IMR-90 (cell line): ENCODE measurements around the gene DHRSX. TPM values are rescaled to one million over a fixed set of nuclear protein-coding genes. Genes with fewer than 3 reads are reported as not detected.

Experiments
- ATAC-seq: fragments of 200-7000 bp; cut with Tn5 transposase; 2 replicates; pipeline ENCODE4 v1.9.1; 2020; ENCODE audit warnings: low read depth, mild to moderate bottlenecking, moderate library complexity
- BruUV-seq: library from RNA; stranded (reverse); fragments of 400-500 nt; replicated peaks from 2 replicates; lab custom pipeline; 2021; lab: Mats Ljungman, UMichigan
- CTCF ChIA-PET: fragments of 300-600 bp; formaldehyde crosslinking; extraction: SDS; loops from one replicate; lab custom pipeline; 2021; ENCODE audit warnings: antibody characterized with exemption; lab: Yijun Ruan, JAX
- POLR2A ChIA-PET: fragments of 300-600 bp; sonication (Branson Sonifier 250); formaldehyde crosslinking; loops from one replicate; lab custom pipeline; 2022; ENCODE audit warnings: antibody characterized with exemption; ENCODE audit not compliant: unreplicated experiment; lab: Charles Lee
- DNase-seq: peaks from one replicate; pipeline ENCODE4 v3.0.0; 2013
- H2AFZ ChIP-seq: replicated peaks from 2 replicates; pipeline ENCODE3; 2013; ENCODE audit warnings: low read length, mild to moderate bottlenecking; ENCODE audit not compliant: poor library complexity
- H2AK5ac ChIP-seq: 2 replicates; pipeline ENCODE4 v1.6.1; 2013; ENCODE audit warnings: low read depth, low read length, inconsistent platforms
- H2AK9ac ChIP-seq: replicated peaks from 2 replicates; pipeline ENCODE3; 2013; ENCODE audit warnings: mild to moderate bottlenecking, low read depth, low read length, moderate library complexity; ENCODE audit not compliant: poor library complexity
- H2BK120ac ChIP-seq: 2 replicates; pipeline ENCODE4 v1.6.1; 2013; ENCODE audit warnings: low read depth, low read length, inconsistent platforms
- H2BK15ac ChIP-seq: 3 replicates; pipeline ENCODE4 v1.6.1; 2013; ENCODE audit warnings: low read depth, low read length, inconsistent platforms
- H2BK20ac ChIP-seq: 2 replicates; pipeline ENCODE4 v1.6.1; 2013; ENCODE audit warnings: low read depth, mild to moderate bottlenecking, inconsistent platforms, low read length, moderate library complexity
- H2BK5ac ChIP-seq: 2 replicates; pipeline ENCODE4 v1.6.1; 2013; ENCODE audit warnings: mild to moderate bottlenecking, low read depth, low read length, inconsistent platforms; ENCODE audit not compliant: poor library complexity, severe bottlenecking
- H3K14ac ChIP-seq: replicated peaks from 2 replicates; pipeline ENCODE4 v1.6.1; 2013; ENCODE audit warnings: low read depth, low read length, inconsistent platforms
- H3K18ac ChIP-seq: 2 replicates; pipeline ENCODE4 v1.6.1; 2013; ENCODE audit warnings: low read depth, low read length, control low read depth
- H3K23ac ChIP-seq: 2 replicates; pipeline ENCODE4 v1.6.1; 2013; ENCODE audit warnings: low read depth, low read length, inconsistent platforms
- H3K27ac ChIP-seq: 2 replicates; pipeline ENCODE4 v1.5.1; 2013; ENCODE audit warnings: mild to moderate bottlenecking, control low read depth, low read length; ENCODE audit not compliant: insufficient read depth
- H3K27me3 ChIP-seq: 2 replicates; pipeline ENCODE4 v1.6.1; 2013; ENCODE audit warnings: low read length; ENCODE audit not compliant: control insufficient read depth, insufficient read depth
- H3K36me3 ChIP-seq: 2 replicates; pipeline ENCODE4 v1.6.1; 2013; ENCODE audit warnings: low read length, mixed read lengths; ENCODE audit not compliant: control insufficient read depth, insufficient read depth
- H3K4ac ChIP-seq: 2 replicates; pipeline ENCODE4 v1.6.1; 2013; ENCODE audit warnings: low read depth, low read length, inconsistent platforms
- H3K4me1 ChIP-seq: 2 replicates; pipeline ENCODE4 v1.6.1; 2013; ENCODE audit warnings: low read length, mixed read lengths; ENCODE audit not compliant: control insufficient read depth, insufficient read depth
- H3K4me2 ChIP-seq: 2 replicates; pipeline ENCODE4 v1.6.1; 2013; ENCODE audit warnings: low read depth, mild to moderate bottlenecking, control low read depth, low read length, moderate library complexity
- H3K4me3 ChIP-seq: 2 replicates; pipeline ENCODE4 v1.5.1; 2013; ENCODE audit warnings: low read depth, mild to moderate bottlenecking, control low read depth, low read length, moderate library complexity; ENCODE audit not compliant: insufficient read depth
- H3K56ac ChIP-seq: 2 replicates; pipeline ENCODE4 v1.6.1; 2013; ENCODE audit warnings: low read length, inconsistent platforms; ENCODE audit not compliant: insufficient read depth; ENCODE audit errors: extremely low read depth
- H3K79me1 ChIP-seq, 2 experiments: 2 replicates each; pipeline ENCODE4 v1.6.1; 2013; ENCODE audit warnings: low read length in 2 of 2, inconsistent platforms in 1 of 2, low read depth in 1 of 2
- H3K9ac ChIP-seq: 2 replicates; pipeline ENCODE4 v1.6.1; 2013; ENCODE audit warnings: low read depth, low read length, control low read depth
- H3K9me1 ChIP-seq: 2 replicates; pipeline ENCODE4 v1.6.1; 2013; ENCODE audit warnings: low read length, inconsistent platforms; ENCODE audit not compliant: insufficient read depth
- H3K9me3 ChIP-seq: 2 replicates; pipeline ENCODE4 v1.6.1; 2013; ENCODE audit warnings: low read length; ENCODE audit not compliant: control insufficient read depth, insufficient read depth
- H4K20me1 ChIP-seq: 2 replicates; pipeline ENCODE4 v1.6.1; 2013; ENCODE audit warnings: low read length, inconsistent platforms; ENCODE audit not compliant: insufficient read depth
- H4K5ac ChIP-seq: 2 replicates; pipeline ENCODE4 v1.6.1; 2013; ENCODE audit warnings: mild to moderate bottlenecking, low read depth, low read length, control low read depth
- H4K8ac ChIP-seq, 2 experiments: 2 replicates each; pipeline ENCODE4 v1.6.1; 2013; ENCODE audit warnings: low read depth in 2 of 2, low read length in 2 of 2, control low read depth in 1 of 2, inconsistent platforms in 1 of 2
- H4K91ac ChIP-seq: 2 replicates; pipeline ENCODE4 v1.6.1; 2013; ENCODE audit warnings: low read depth, low read length, inconsistent platforms; ENCODE audit not compliant: insufficient read depth
- BHLHE40 ChIP-seq: fragments of 150-350 bp; IDR thresholded peaks from 2 replicates; pipeline ENCODE4 v1.6.1; 2016; ENCODE audit warnings: mild to moderate bottlenecking, low read depth, low read length
- CEBPB ChIP-seq: IDR thresholded peaks from 2 replicates; pipeline ENCODE4 v1.6.1; 2012; ENCODE audit warnings: low read depth, low read length, improper control_type of control experiment
- CHD1 ChIP-seq: IDR thresholded peaks from 2 replicates; pipeline ENCODE4 v1.6.1; 2012; ENCODE audit warnings: low read depth, low read length, improper control_type of control experiment
- FOS ChIP-seq: fragments of 150-350 bp; IDR thresholded peaks from 2 replicates; pipeline ENCODE4 v1.6.1; 2016; ENCODE audit warnings: low read depth, low read length
- MAFK ChIP-seq: IDR thresholded peaks from 2 replicates; pipeline ENCODE4 v1.6.1; 2012; ENCODE audit warnings: low read depth, low read length, improper control_type of control experiment
- MAZ ChIP-seq: IDR thresholded peaks from 2 replicates; pipeline ENCODE4 v1.6.1; 2012; ENCODE audit warnings: low read depth, mild to moderate bottlenecking, low read length, improper control_type of control experiment, moderate library complexity, borderline replicate concordance
- MXI1 ChIP-seq: IDR thresholded peaks from 2 replicates; pipeline ENCODE4 v1.6.1; 2012; ENCODE audit warnings: low read depth, mild to moderate bottlenecking, low read length, moderate library complexity, borderline replicate concordance
- NFE2L2 ChIP-seq: fragments of 150-350 bp; IDR thresholded peaks from 2 replicates; pipeline ENCODE4 v1.6.1; 2016; ENCODE audit warnings: low read depth, mild to moderate bottlenecking, low read length
- POLR2A ChIP-seq: IDR thresholded peaks from 2 replicates; pipeline ENCODE4 v1.6.1; 2012; ENCODE audit warnings: mild to moderate bottlenecking, low read depth, low read length
- RAD21 ChIP-seq: IDR thresholded peaks from 2 replicates; pipeline ENCODE4 v1.6.1; 2012; ENCODE audit warnings: low read length, improper control_type of control experiment
- RCOR1 ChIP-seq: IDR thresholded peaks from 2 replicates; pipeline ENCODE4 v1.6.1; 2012; ENCODE audit warnings: mild to moderate bottlenecking, low read length, improper control_type of control experiment; ENCODE audit not compliant: insufficient replicate concordance
- RFX5 ChIP-seq: IDR thresholded peaks from 2 replicates; pipeline ENCODE4 v1.8.0; 2012; ENCODE audit warnings: low read depth, mild to moderate bottlenecking, low read length, moderate library complexity
- SMC3 ChIP-seq: fragments of 150-350 bp; IDR thresholded peaks from 2 replicates; pipeline ENCODE4 v1.6.1; 2016; ENCODE audit warnings: low read depth, mild to moderate bottlenecking, antibody characterized with exemption, low read length, moderate library complexity
- WGBS, 2 experiments: methylation state at CpG; one replicate each; pipeline versions ENCODE4 v1.1.5 to v1.1.7; 2013; ENCODE audit warnings: missing lambda C conversion rate in 2 of 2; ENCODE audit not compliant: insufficient read length in 1 of 2; ENCODE audit errors: extremely low coverage in 2 of 2; 5-methylcytosine and 5-hydroxymethylcytosine counted together
- dilution Hi-C: fragments of 300-500 bp; cut with HindIII; formaldehyde crosslinking; loops from one replicate; pipeline ENCODE4 v1.14.3; 2018; ENCODE audit warnings: low sequenced_read_pairs; ENCODE audit not compliant: unreplicated experiment
- in situ Hi-C: fragments of 300-500 bp; cut with MboI; formaldehyde crosslinking; loops from 3 replicates; pipeline ENCODE4 v1.14.3; 2019; ENCODE audit warnings: low sequenced_read_pairs, inconsistent platforms, mixed read lengths
- intact Hi-C: fragments of 100-400 bp; cut with micrococcal nuclease; formaldehyde crosslinking; loops from 2 replicates; pipeline ENCODE4 v1.10.0; 2022
- polyA plus RNA-seq, 3 experiments: library from polyadenylated mRNA; depleted of rRNA; stranded (reverse); fragments of >200 nt; gene quantifications; 2 replicates each; pipeline ENCODE4 v1.2.3, GENCODE V29; 2012; ENCODE audit warnings: low replicate concordance in 1 of 3
- total RNA-seq: library from RNA; depleted of rRNA; stranded (reverse); fragments of >200 nt; gene quantifications from 2 replicates; pipeline ENCODE4 v1.2.3, GENCODE V29; 2012
- TF ChIP-seq, protein P1 (sequence below): conservative IDR thresholded peaks from 2 replicates; pipeline ENCODE4 v1.5.1; 2012; ENCODE audit warnings: mild to moderate bottlenecking, low read depth, low read length, improper control_type of control experiment
- TF ChIP-seq, protein P2 (sequence below): fragments of 150-350 bp; IDR thresholded peaks from 2 replicates; pipeline ENCODE4 v1.6.1; 2016; ENCODE audit warnings: low read depth, mild to moderate bottlenecking, low read length, moderate library complexity, borderline replicate concordance
- TF ChIP-seq, protein P3 (sequence below): fragments of 150-350 bp; IDR thresholded peaks from 2 replicates; pipeline ENCODE4 v1.6.1; 2017; ENCODE audit warnings: mild to moderate bottlenecking, antibody characterized with exemption, low read length, low read depth

Gene DHRSX
- total and polyA plus RNA-seq, 2 of the 4 experiments (the other 2 are of a cell fraction): 26.2 to 38.0 TPM

DNA sequence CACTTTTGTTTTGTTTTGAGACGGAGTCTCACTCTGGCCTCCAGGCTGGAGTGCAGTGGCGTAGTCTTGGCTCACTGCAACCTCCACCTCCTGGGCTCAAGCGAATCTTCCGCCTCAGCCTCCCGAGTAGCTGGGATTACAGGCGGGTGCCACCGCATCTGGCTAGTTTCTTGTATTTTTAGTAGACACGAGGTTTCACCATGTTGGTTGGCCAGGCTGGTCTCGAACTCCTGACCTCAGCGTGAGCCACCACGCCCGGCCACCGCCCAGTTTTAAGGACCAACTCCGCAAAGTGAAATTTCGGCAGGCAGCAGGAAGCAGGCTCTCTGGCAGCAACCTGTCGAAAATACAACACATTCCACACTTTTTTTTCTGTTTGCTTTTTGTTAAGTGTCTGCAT is 13.4 kb downstream of the DHRSX start:
- no peaks in the 10 kb centered on the region for H3K9me3 ChIP-seq
- H3K18ac ChIP-seq: no peak overlapping the region
- peaks cover 14 to 71% of the 10 kb centered on the region in 2 experiments for H3K79me1 ChIP-seq
- dilution Hi-C loops (no loop called here), in situ Hi-C loops (no loop called here), intact Hi-C loops (no loop called here)
- no peaks in the 10 kb centered on the region for H3K27me3 ChIP-seq
- H3K36me3 ChIP-seq: peaks cover 48% of the 10 kb centered on the region
- WGBS, 2 experiments: 100% methylated on average over 2 of the region's 16 CpGs; no CpG with 5 or more reads in 1 of the 2 experiments
- no peak overlapping the region for H4K5ac ChIP-seq
- no peak for TF ChIP-seq RFX5
- TF ChIP-seq MAZ: no peak
- TF ChIP-seq MXI1: no peak
- no peak for TF ChIP-seq NFE2L2
- no peak for TF ChIP-seq BHLHE40
- no peak for TF ChIP-seq RCOR1
- TF ChIP-seq SMC3: no peak
- TF ChIP-seq, protein P1, sequence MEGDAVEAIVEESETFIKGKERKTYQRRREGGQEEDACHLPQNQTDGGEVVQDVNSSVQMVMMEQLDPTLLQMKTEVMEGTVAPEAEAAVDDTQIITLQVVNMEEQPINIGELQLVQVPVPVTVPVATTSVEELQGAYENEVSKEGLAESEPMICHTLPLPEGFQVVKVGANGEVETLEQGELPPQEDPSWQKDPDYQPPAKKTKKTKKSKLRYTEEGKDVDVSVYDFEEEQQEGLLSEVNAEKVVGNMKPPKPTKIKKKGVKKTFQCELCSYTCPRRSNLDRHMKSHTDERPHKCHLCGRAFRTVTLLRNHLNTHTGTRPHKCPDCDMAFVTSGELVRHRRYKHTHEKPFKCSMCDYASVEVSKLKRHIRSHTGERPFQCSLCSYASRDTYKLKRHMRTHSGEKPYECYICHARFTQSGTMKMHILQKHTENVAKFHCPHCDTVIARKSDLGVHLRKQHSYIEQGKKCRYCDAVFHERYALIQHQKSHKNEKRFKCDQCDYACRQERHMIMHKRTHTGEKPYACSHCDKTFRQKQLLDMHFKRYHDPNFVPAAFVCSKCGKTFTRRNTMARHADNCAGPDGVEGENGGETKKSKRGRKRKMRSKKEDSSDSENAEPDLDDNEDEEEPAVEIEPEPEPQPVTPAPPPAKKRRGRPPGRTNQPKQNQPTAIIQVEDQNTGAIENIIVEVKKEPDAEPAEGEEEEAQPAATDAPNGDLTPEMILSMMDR: no peak
- no peak for TF ChIP-seq CHD1
- TF ChIP-seq, protein P2, sequence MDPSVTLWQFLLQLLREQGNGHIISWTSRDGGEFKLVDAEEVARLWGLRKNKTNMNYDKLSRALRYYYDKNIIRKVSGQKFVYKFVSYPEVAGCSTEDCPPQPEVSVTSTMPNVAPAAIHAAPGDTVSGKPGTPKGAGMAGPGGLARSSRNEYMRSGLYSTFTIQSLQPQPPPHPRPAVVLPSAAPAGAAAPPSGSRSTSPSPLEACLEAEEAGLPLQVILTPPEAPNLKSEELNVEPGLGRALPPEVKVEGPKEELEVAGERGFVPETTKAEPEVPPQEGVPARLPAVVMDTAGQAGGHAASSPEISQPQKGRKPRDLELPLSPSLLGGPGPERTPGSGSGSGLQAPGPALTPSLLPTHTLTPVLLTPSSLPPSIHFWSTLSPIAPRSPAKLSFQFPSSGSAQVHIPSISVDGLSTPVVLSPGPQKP: no peak
- no peak for TF ChIP-seq MAFK
- TF ChIP-seq POLR2A: no peak
- no peak for TF ChIP-seq CEBPB
- no peak for TF ChIP-seq RAD21
- TF ChIP-seq FOS: no peak
- TF ChIP-seq, protein P3, sequence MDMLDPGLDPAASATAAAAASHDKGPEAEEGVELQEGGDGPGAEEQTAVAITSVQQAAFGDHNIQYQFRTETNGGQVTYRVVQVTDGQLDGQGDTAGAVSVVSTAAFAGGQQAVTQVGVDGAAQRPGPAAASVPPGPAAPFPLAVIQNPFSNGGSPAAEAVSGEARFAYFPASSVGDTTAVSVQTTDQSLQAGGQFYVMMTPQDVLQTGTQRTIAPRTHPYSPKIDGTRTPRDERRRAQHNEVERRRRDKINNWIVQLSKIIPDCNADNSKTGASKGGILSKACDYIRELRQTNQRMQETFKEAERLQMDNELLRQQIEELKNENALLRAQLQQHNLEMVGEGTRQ: no peak
- H2AK5ac ChIP-seq: no peak overlapping the region
- H4K20me1 ChIP-seq: peaks cover 16% of the 10 kb centered on the region
- H2BK20ac ChIP-seq: no peak overlapping the region
- H3K56ac ChIP-seq: no peak overlapping the region
- no peak overlapping the region for H2AK9ac ChIP-seq
- CTCF ChIA-PET: no interaction called here
- H3K4me3 ChIP-seq: no peak overlapping the region
- no peak overlapping the region for H3K4ac ChIP-seq
- no peak overlapping the region for H4K8ac ChIP-seq
- H2BK15ac ChIP-seq: no peak overlapping the region
- no peak overlapping the region for H2AFZ ChIP-seq
- H3K14ac ChIP-seq: no peak overlapping the region
- no peak overlapping the region for H3K9ac ChIP-seq
- peaks cover 14% of the 10 kb centered on the region for H3K4me1 ChIP-seq
- H3K23ac ChIP-seq: no peak overlapping the region
- H2BK5ac ChIP-seq: no peak overlapping the region
- H3K27ac ChIP-seq: no peak overlapping the region
- ATAC-seq (no peak), DNase-seq (no peak)
- POLR2A ChIA-PET: no interaction called here
- H2BK120ac ChIP-seq: no peak overlapping the region
- no peak overlapping the region for H3K4me2 ChIP-seq
- BruUV-seq: no TSS peak
- H4K91ac ChIP-seq: no peak overlapping the region
- H3K9me1 ChIP-seq: peaks cover 3% of the 10 kb centered on the region
